Right lobe of liver (tissue), 4 donors: ENCODE measurements around the gene AQP1.

ENCODE experiments used
- CTCF ChIP-seq, 4 donors: fragments of 200-600 bp in 3 of 4; fragments of 450-650 bp in 1 of 4; IDR thresholded peaks; one replicate each; pipeline versions ENCODE4 v1.5.1 to v1.8.0; 2016 to 2022; ENCODE audit warnings: antibody characterized with exemption in 4 of 4, mild to moderate bottlenecking in 2 of 4
- POLR2A ChIP-seq: fragments of 450-650 bp; IDR thresholded peaks from one replicate; pipeline ENCODE4 v1.6.1; 2017; ENCODE audit warnings: antibody characterized with exemption, mild to moderate bottlenecking
- donor health status: DM: no; HTN: no; CAD: no.
- donor health status: DM: no; HTN: no; CAD: no.
- donor health status: DM: no; HTN: yes; CAD: no.

DNA sequence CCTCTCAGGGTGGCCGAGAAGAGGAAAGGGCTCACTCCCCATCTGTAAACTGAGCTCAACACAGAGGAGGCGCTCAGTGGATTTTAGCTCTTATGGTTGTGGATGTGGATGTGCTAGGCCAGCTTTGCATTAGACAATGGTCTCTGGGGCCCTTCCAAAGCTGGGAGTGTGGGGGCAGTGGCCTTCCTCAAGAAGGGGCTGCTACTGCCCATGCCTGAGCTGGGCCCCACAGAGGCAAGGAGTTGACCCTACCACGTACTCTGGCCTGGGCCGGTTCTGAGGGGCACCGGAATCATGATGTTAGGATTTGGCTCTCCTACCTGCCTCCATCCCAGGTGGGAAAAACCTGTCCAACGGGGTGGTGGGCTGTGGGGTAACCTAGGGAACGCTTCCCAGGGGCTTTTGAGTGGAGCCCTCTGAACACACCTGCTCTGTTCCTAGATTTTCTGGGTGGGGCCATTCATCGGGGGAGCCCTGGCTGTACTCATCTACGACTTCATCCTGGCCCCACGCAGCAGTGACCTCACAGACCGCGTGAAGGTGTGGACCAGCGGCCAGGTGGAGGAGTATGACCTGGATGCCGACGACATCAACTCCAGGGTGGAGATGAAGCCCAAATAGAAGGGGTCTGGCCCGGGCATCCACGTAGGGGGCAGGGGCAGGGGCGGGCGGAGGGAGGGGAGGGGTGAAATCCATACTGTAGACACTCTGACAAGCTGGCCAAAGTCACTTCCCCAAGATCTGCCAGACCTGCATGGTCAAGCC is 11.5 kb downstream of the AQP1 start:
- TF ChIP-seq CTCF (IDR thresholded peaks at IDR 0.05): no peak
- no peak for TF ChIP-seq POLR2A
